Activated CD4-positive, alpha-beta memory T cell treated with anti-CD3 and anti-CD28 coated beads, Interleukin-2, amount 10 ng/mL, durations not matched to agents 7 days and 5 days (primary cell): ENCODE measurements around the gene ERN2. TPM values are rescaled to one million over a fixed set of nuclear protein-coding genes. Genes with fewer than 3 reads are reported as not detected.

ENCODE experiments used
- CTCF ChIA-PET: fragments of 350-600 bp; sonication (Branson Sonifier 250); formaldehyde crosslinking; loops from one replicate; lab custom pipeline; 2021; ENCODE audit warnings: antibody characterized with exemption, inconsistent platforms; lab: Charles Lee
- POLR2A ChIA-PET: fragments of 350-600 bp; sonication (Branson Sonifier 250); formaldehyde crosslinking; loops from one replicate; lab custom pipeline; 2021; ENCODE audit warnings: antibody characterized with exemption; lab: Charles Lee
- DNase-seq: peaks from one replicate; pipeline ENCODE4 v3.0.0-alpha.2; 2020
- H3K27ac Mint-ChIP-seq: one replicate; pipeline ENCODE4 v1.8.0; 2021; ENCODE audit warnings: mild to moderate bottlenecking, mixed read lengths
- H3K27me3 Mint-ChIP-seq: one replicate; pipeline ENCODE4 v1.8.0; 2021; ENCODE audit warnings: mixed read lengths
- H3K36me3 Mint-ChIP-seq: one replicate; pipeline ENCODE4 v1.8.0; 2021; ENCODE audit warnings: low read depth, mixed read lengths
- H3K4me1 Mint-ChIP-seq: one replicate; pipeline ENCODE4 v1.8.0; 2021; ENCODE audit warnings: mixed read lengths
- H3K4me3 Mint-ChIP-seq: one replicate; pipeline ENCODE4 v1.8.0; 2021; ENCODE audit warnings: mild to moderate bottlenecking, mixed read lengths
- H3K9me3 Mint-ChIP-seq: one replicate; pipeline ENCODE4 v1.8.0; 2021; ENCODE audit warnings: mixed read lengths
- total RNA-seq, 2 experiments: library from RNA; stranded (reverse); gene quantifications; one replicate each; pipeline ENCODE4 v1.2.3, GENCODE V29; 2021

Gene ERN2
- total RNA-seq, 2 experiments from 2014 or later: not detected

- ChIA-PET POLR2A (interaction anchor here (0.6 to 2.7 kb wide), 17 partner anchors 8 to 188 kb away, joined by 3 to 38 read pairs (median 4); partner anchors contain the start of genes COG7, EARS2, PLK1 and UBFD1), CTCF (interaction anchor here (1.4 to 2.1 kb wide), 3 partner anchors 28 to 44 kb away, joined by 5 to 7 read pairs (median 5); no protein-coding TSS in a partner anchor)
- Mint-ChIP-seq H3K4me3 (peak within 1 kb of the TSS; percentile 98), H3K9me3 (no peaks in the 10 kb centered on the region), H3K27ac (peak within 1 kb of the TSS; percentile 95), H3K4me1 (peaks cover 45% of the 10 kb centered on the region), H3K27me3 (no peaks in the 10 kb centered on the region), H3K36me3 (peaks cover 49% of the 10 kb centered on the region)
- peak; percentile 90 for DNase-seq
Measured at GRCh38 chr16:23640931-23641765, 71.9 kb downstream of the ERN2 start, which contains the start of the genes DCTN5 and PALB2. TSS of gene DCTN5 (plus strand) at chr16:23641466. CDS start at chr16:23641543, 77 bp downstream. TSS of gene PALB2 (minus strand) at chr16:23641310. CDS start at chr16:23641157, 153 bp downstream.

- H3K9me3 Mint-ChIP-seq: no peaks in the 10 kb centered on the region
- CTCF ChIA-PET: interaction anchor here (1.4 to 1.5 kb wide), 2 partner anchors 29 to 44 kb away, joined by 5 read pairs; no protein-coding TSS in a partner anchor
Measured at GRCh38 chr16:23640615-23640930, 72.4 kb downstream of the ERN2 start.

More at GRCh38 chr16:23640615-23640930, 72.4 kb downstream of the ERN2 start:
- POLR2A ChIA-PET: interaction anchor here (0.7 to 2.7 kb wide), 9 partner anchors 11 to 187 kb away, joined by 3 to 38 read pairs (median 4); partner anchors contain the start of genes COG7, EARS2, PLK1 and UBFD1
- Mint-ChIP-seq H3K4me3 (peak overlapping the region; percentile 98), H3K27ac (peak overlapping the region; percentile 74), H3K36me3 (peaks cover 49% of the 10 kb centered on the region), H3K4me1 (peaks cover 42% of the 10 kb centered on the region), H3K27me3 (no peaks in the 10 kb centered on the region)
- no peak for DNase-seq

Other genes with a start within 250 kb of the ERN2 start
- gene GGA2, start 202.7 kb downstream of the ERN2 start, total RNA-seq: 10 to 100 TPM; 95.3 to 97.8 TPM
- 10 to 100 TPM in 1 of 2 experiments, 1 to 10 TPM in 1; 9.3 to 11.0 TPM for gene EARS2, start 155.9 kb downstream of the ERN2 start, total RNA-seq
- gene UBFD1, start 155.5 kb downstream of the ERN2 start, total RNA-seq: 10 to 100 TPM; 36.6 to 39.7 TPM
- 10 to 100 TPM; 79.8 to 81.1 TPM for gene NDUFAB1, start 116.9 kb downstream of the ERN2 start, total RNA-seq
- gene PALB2, start 71.9 kb downstream of the ERN2 start, total RNA-seq: 10 to 100 TPM; 16.8 to 17.0 TPM
- 10 to 100 TPM; 64.9 to 68.8 TPM for gene DCTN5, start 71.8 kb downstream of the ERN2 start, total RNA-seq
- 100 to 1,000 TPM; 102 to 104 TPM for gene PLK1, start 34.3 kb downstream of the ERN2 start, total RNA-seq
- gene CHP2, start 41.8 kb upstream of the ERN2 start, total RNA-seq: not detected
- 10 to 100 TPM; 77.3 to 81.4 TPM for gene PRKCB, start 122.8 kb upstream of the ERN2 start, total RNA-seq